ENCODE measurements around the gene MX2. TPM values are rescaled to one million over a fixed set of nuclear protein-coding genes. Genes with fewer than 3 reads are reported as not detected.

The MX2 gene
- total and polyA plus RNA-seq, 9 of the 15 experiments (the other 6 are each of a cell fraction or from before 2014, with no cell fraction given): 0.10 to 0.95 (median 0.47) TPM; not detected in 1

- no peak for DNase-seq (ENCODE audit: extremely low read depth in 1 of 4, low spot score in 3 of 4)
- Histone ChIP-seq H3K9ac (ENCODE audit: insufficient read depth in 1 of 2, low read depth in 2 of 2, low read length in 2 of 2) (no peak overlapping the region), H3K4me2 (ENCODE audit: insufficient read depth, low read length) (no peak overlapping the region), H3K4me3 (no peak overlapping the region), H3K27me3 (ENCODE audit: control insufficient read depth in 2 of 2, insufficient read depth in 2 of 2, low read length in 2 of 2) (peaks cover 11 to 36% of the 10 kb centered on the region in 2 experiments; a peak in 3 of 5 replicates), H3K36me3 (ENCODE audit: control insufficient read depth, insufficient read depth, low read length) (no peaks in the 10 kb centered on the region), H3K4me1 (replicated peaks in 1 of 2; ENCODE audit: control insufficient read depth in 2 of 2, insufficient read depth in 2 of 2, low read length in 2 of 2) (peaks cover 0 to 5% of the 10 kb centered on the region in 2 experiments; a peak in 1 of 5 replicates), H3K27ac (ENCODE audit: extremely low read depth, low read depth, low read length) (no peak overlapping the region), H3K9me1 (ENCODE audit: control insufficient read depth, insufficient read depth, low read length) (no peaks in the 10 kb centered on the region), H3K79me2 (ENCODE audit: control insufficient read depth, insufficient read depth, low read length) (no peaks in the 10 kb centered on the region), H3K9me3 (replicated peaks; ENCODE audit: control insufficient read depth, insufficient read depth, low read depth, low read length) (no peaks in the 10 kb centered on the region), H2AFZ (ENCODE audit: low read depth, low read length) (no peak overlapping the region), H4K20me1 (replicated peaks; ENCODE audit: control insufficient read depth, insufficient read depth, low read length) (0 out of 2 replicates have a peak, but pooled peaks cover 4% of the 10 kb centered on the region)
- CTCF ChIA-PET (ENCODE audit: low intra/inter-chr PET ratio): no interaction called here
- 0% methylated on average over 6 of the region's 6 CpGs for WGBS (ENCODE audit: insufficient coverage, low coverage, missing lambda C conversion rate)
- FAIRE-seq: no peak
- intact Hi-C loops (cut with micrococcal nuclease): no loop called here
- ATAC-seq: no peak
- no TSS peak for BruUV-seq (replicated peaks)
- in situ Hi-C loops (cut with MboI): no loop called here
- POLR2A ChIA-PET: no interaction called here
- no peak for TF ChIP-seq ZNF263 (CRISPR knock-in tag; IDR thresholded peaks at IDR 0.05; ENCODE audit: borderline replicate concordance)
- TF ChIP-seq, protein P1, sequence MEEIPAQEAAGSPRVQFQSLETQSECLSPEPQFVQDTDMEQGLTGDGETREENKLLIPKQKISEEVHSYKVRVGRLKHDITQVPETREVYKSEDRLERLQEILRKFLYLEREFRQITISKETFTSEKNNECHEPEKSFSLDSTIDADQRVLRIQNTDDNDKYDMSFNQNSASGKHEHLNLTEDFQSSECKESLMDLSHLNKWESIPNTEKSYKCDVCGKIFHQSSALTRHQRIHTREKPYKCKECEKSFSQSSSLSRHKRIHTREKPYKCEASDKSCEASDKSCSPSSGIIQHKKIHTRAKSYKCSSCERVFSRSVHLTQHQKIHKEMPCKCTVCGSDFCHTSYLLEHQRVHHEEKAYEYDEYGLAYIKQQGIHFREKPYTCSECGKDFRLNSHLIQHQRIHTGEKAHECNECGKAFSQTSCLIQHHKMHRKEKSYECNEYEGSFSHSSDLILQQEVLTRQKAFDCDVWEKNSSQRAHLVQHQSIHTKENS (CRISPR knock-in tag; IDR thresholded peaks at IDR 0.05): no peak
- TF ChIP-seq TEAD4 (IDR thresholded peaks at IDR 0.05; ENCODE audit: low read length): no peak
- no peak for TF ChIP-seq TEAD4 (CRISPR knock-in tag; IDR thresholded peaks at IDR 0.05; ENCODE audit: borderline replicate concordance)
- TF ChIP-seq, protein P2, sequence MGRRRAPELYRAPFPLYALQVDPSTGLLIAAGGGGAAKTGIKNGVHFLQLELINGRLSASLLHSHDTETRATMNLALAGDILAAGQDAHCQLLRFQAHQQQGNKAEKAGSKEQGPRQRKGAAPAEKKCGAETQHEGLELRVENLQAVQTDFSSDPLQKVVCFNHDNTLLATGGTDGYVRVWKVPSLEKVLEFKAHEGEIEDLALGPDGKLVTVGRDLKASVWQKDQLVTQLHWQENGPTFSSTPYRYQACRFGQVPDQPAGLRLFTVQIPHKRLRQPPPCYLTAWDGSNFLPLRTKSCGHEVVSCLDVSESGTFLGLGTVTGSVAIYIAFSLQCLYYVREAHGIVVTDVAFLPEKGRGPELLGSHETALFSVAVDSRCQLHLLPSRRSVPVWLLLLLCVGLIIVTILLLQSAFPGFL (CRISPR knock-in tag; IDR thresholded peaks at IDR 0.05): no peak
- TF ChIP-seq ELK3 (CRISPR knock-in tag; IDR thresholded peaks at IDR 0.05): no peak
- TF ChIP-seq RBFOX2 (IDR thresholded peaks at IDR 0.05; ENCODE audit: low read depth, low read length): no peak
- TF ChIP-seq PCBP1 (IDR thresholded peaks at IDR 0.05; ENCODE audit: low read depth, low read length, poor library complexity, severe bottlenecking): no peak
- TF ChIP-seq BACH1 (tag; IDR thresholded peaks at IDR 0.05): no peak
- TF ChIP-seq GABPA (tag; conservative IDR thresholded peaks at IDR 0.05; ENCODE audit: low read depth): no peak
- no peak for TF ChIP-seq ZNF41 (CRISPR knock-in tag; conservative IDR thresholded peaks at IDR 0.05)
Observed at GRCh38 chr21:41315726-41316125, 46.1 kb upstream of the MX2 start.

All from K562 (cell line).